ENCODE results near the gene DPAGT1. TPM values are rescaled to one million over a fixed set of nuclear protein-coding genes. Genes with fewer than 3 reads are reported as not detected.

The DPAGT1 gene
- total RNA-seq, 2 experiments from 2014 or later: 52.2 to 53.1 TPM

DNA sequence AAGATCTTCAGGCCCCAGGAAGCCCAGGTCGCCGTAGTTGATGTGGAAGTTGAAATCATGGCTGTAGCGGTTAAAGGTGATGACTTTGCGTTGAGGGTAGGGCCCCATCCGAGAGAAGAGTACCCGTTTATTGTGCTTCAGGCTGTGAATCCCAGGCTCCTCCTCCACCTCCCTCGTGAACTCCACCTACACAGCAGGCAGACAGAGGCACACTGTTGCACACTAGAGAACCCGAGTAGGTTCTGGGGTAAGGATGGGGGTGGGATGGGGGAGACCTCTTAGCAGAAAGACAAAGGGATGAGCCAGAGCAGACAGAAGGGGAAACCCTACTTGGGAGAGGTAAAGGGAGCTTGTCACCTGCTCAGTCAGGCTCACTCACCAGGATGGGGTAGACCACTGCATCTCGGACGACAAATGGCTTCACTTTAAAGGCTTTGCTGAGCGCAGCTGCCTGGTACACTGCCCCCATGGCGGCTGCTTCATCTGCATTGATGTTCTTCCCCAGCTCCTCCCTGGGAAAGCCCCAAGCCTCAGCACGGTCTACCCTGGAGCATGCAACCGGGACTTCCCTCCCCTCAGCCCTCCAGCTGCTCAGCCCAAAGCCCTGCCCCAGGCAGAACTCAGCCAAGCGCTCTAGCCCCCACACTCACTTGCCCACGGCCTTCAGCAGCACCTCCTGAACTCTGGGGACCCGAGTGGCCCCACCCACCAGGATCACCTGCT lies 50.1 kb downstream of the DPAGT1 start:
- intact Hi-C loops (cut with micrococcal nuclease): no loop called here
- CTCF ChIA-PET: no interaction called here
- H3K4me1 Mint-ChIP-seq (ENCODE audit: low read depth): peaks cover 45% of the 10 kb centered on the region

GRCh38 chr11:119049081-119049480 lies 52.6 kb downstream of the DPAGT1 start:
- intact Hi-C loops (cut with micrococcal nuclease): no loop called here
- peaks cover 68% of the 10 kb centered on the region for H3K36me3 Mint-ChIP-seq (ENCODE audit: low read depth)
- peaks cover 25% of the 10 kb centered on the region for H3K4me1 Mint-ChIP-seq (ENCODE audit: low read depth)
- H3K4me3 Mint-ChIP-seq: no peak overlapping the region
- DNase-seq: no peak
- H3K27me3 Mint-ChIP-seq (ENCODE audit: low read depth): no peaks in the 10 kb centered on the region
- CTCF ChIA-PET: no interaction called here
- no peak overlapping the region for H3K27ac Mint-ChIP-seq
- no peaks in the 10 kb centered on the region for H3K9me3 Mint-ChIP-seq

More for the DNA sequence above, 50.1 kb downstream of the DPAGT1 start:
- Mint-ChIP-seq H3K4me3 (no peak overlapping the region), H3K27me3 (ENCODE audit: low read depth) (no peaks in the 10 kb centered on the region), H3K9me3 (no peaks in the 10 kb centered on the region), H3K27ac (peak overlapping the region; percentile 54), H3K36me3 (ENCODE audit: low read depth) (peaks cover 63% of the 10 kb centered on the region)
- DNase-seq: peak; percentile 40

DNA sequence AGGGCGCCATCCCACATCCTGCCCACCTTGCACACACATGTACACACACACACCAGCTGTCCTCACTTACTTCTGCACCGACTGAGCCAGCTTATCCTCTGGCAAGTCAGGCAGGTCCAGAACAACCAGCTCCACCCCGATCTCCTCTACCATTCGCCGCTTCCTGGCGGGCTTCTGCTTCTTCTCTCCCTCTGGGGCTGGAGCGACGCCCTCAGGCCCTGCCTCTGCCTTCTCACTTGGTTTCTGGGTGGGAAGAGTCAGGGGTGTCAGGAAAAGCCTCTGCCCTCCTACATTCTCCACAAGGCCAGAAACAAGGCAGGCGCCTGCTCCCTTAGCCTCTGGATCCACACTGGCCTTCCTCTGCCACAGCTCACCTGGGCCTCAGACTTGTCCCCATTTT lies 53.0 kb downstream of the DPAGT1 start:
- intact Hi-C loops (cut with micrococcal nuclease): no loop called here
- Mint-ChIP-seq H3K27ac (no peak overlapping the region), H3K36me3 (ENCODE audit: low read depth) (peaks cover 64% of the 10 kb centered on the region), H3K9me3 (no peaks in the 10 kb centered on the region), H3K4me3 (no peak overlapping the region), H3K27me3 (ENCODE audit: low read depth) (no peaks in the 10 kb centered on the region), H3K4me1 (ENCODE audit: low read depth) (peaks cover 22% of the 10 kb centered on the region)
- no peak for DNase-seq
- CTCF ChIA-PET: no interaction called here

DNA sequence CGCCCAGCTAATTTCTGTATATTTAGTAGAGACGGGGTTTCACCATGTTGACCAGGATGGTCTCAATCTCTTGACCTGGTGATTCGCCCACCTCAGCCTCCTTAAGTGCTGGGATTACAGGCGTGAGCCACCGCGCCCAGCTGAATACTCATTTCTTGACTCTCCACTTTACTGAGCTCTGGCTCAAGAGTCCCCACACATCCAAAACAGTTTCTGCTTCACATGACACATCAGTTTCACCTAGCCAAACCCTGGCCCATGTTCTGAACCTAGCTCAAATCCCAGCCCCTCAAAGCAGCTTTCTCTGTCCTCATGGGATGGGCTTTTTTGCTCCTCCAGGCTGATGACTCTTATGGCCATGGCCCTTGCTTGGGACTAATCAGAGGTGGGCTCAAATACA lies 54.4 kb downstream of the DPAGT1 start:
- intact Hi-C loops (cut with micrococcal nuclease): no loop called here
- Mint-ChIP-seq H3K9me3 (no peaks in the 10 kb centered on the region), H3K4me1 (ENCODE audit: low read depth) (peaks cover 12% of the 10 kb centered on the region), H3K4me3 (no peak overlapping the region), H3K27me3 (ENCODE audit: low read depth) (no peaks in the 10 kb centered on the region), H3K36me3 (ENCODE audit: low read depth) (peaks cover 53% of the 10 kb centered on the region), H3K27ac (no peak overlapping the region)
- DNase-seq: no peak
- CTCF ChIA-PET: interaction anchor here (1.0 kb wide), 1 partner anchor 8 kb away, joined by 3 read pairs; no protein-coding TSS in a partner anchor

Other genes starting within 250 kb of the DPAGT1 start
- 10 to 100 TPM; 25.6 to 26.1 TPM for gene CXCR5, start 218.0 kb downstream of the DPAGT1 start, total RNA-seq
- 10 to 100 TPM; 33.3 to 36.1 TPM for gene BCL9L, start 175.9 kb downstream of the DPAGT1 start, total RNA-seq
- under 1 TPM; 0.25 to 0.45 TPM for gene UPK2, start 145.6 kb downstream of the DPAGT1 start, total RNA-seq
- gene FOXR1, start 130.1 kb downstream of the DPAGT1 start, total RNA-seq: not detected
- 10 to 100 TPM; 17.4 to 18.0 TPM for gene CENATAC, start 103.7 kb downstream of the DPAGT1 start, total RNA-seq
- gene RPS25, start 83.5 kb downstream of the DPAGT1 start, total RNA-seq: 1,000 to 10,000 TPM; 2,183 to 2,206 TPM
- gene TRAPPC4, start 83.1 kb downstream of the DPAGT1 start, total RNA-seq: 10 to 100 TPM; 66.4 to 69.9 TPM
- 10 to 100 TPM; 28.3 to 30.3 TPM for gene SLC37A4, start 71.0 kb downstream of the DPAGT1 start, total RNA-seq
- 100 to 1,000 TPM; 108 to 116 TPM for gene HYOU1, start 44.6 kb downstream of the DPAGT1 start, total RNA-seq
- gene VPS11, start 34.0 kb downstream of the DPAGT1 start, total RNA-seq: 10 to 100 TPM; 16.9 to 19.5 TPM
- 10 to 100 TPM; 27.9 to 29.4 TPM for gene HMBS, start 17.0 kb downstream of the DPAGT1 start, total RNA-seq
- 10 to 100 TPM; 20.1 to 20.8 TPM for gene C2CD2L, start 5.5 kb upstream of the DPAGT1 start, total RNA-seq
- gene HINFP, start 19.7 kb upstream of the DPAGT1 start, total RNA-seq: 10 to 100 TPM; 24.5 to 25.2 TPM
- gene ABCG4, start 47.2 kb upstream of the DPAGT1 start, total RNA-seq: under 1 TPM; 0.12 to 0.31 TPM
- 10 to 100 TPM; 20.8 to 22.2 TPM for gene NLRX1, start 66.9 kb upstream of the DPAGT1 start, total RNA-seq
- gene NHERF4, start 83.6 kb upstream of the DPAGT1 start, total RNA-seq: not detected
- 10 to 100 TPM; 25.3 to 25.7 TPM for gene CBL, start 104.5 kb upstream of the DPAGT1 start, total RNA-seq
- 1 to 10 TPM; 8.0 to 8.4 TPM for gene MCAM, start 215.3 kb upstream of the DPAGT1 start, total RNA-seq
- 10 to 100 TPM; 46.1 to 47.0 TPM for gene RNF26, start 232.7 kb upstream of the DPAGT1 start, total RNA-seq
- not detected for gene C1QTNF5, start 239.0 kb upstream of the DPAGT1 start, total RNA-seq
- not detected for gene MFRP, start 244.9 kb upstream of the DPAGT1 start, total RNA-seq